Endothelial cell of umbilical vein (primary cell): Measurements from ENCODE around the gene GALNT8.

ENCODE experiments used
- EZH2 ChIP-seq: IDR thresholded peaks from 2 replicates; pipeline ENCODE4 v1.6.1; 2012; ENCODE audit warnings: borderline replicate concordance, low read depth, mild to moderate bottlenecking, moderate library complexity, low read length, inconsistent platforms; ENCODE audit not compliant: severe bottlenecking
- POLR2A ChIP-seq: IDR thresholded peaks from 2 replicates; pipeline ENCODE4 v1.6.1; 2012; ENCODE audit warnings: low read depth, mild to moderate bottlenecking, control low read depth, low read length
- POLR2AphosphoS5 ChIP-seq: IDR thresholded peaks from 2 replicates; pipeline ENCODE4 v1.6.1; 2012; ENCODE audit warnings: low read depth, mild to moderate bottlenecking, control low read depth, low read length, moderate library complexity; ENCODE audit not compliant: insufficient read depth
- TF ChIP-seq, protein P1 (sequence below), 2 donors: IDR thresholded peaks; 1 replicate in 1 of 2; 2 replicates in 1 of 2; pipeline ENCODE4 v1.5.1; 2011; ENCODE audit warnings: low read length in 2 of 2, mild to moderate bottlenecking in 2 of 2, moderate library complexity in 2 of 2, control low read depth in 1 of 2, inconsistent platforms in 1 of 2, low read depth in 1 of 2; ENCODE audit not compliant: insufficient read depth in 1 of 2; ENCODE audit errors: extremely low read depth in 1 of 2
- TF ChIP-seq, protein P2 (sequence below): IDR thresholded peaks from 2 replicates; pipeline ENCODE4 v1.6.1; 2011; ENCODE audit not compliant: insufficient read depth, insufficient read length

GRCh38 chr12:4786795-4787194, 66.6 kb downstream of the GALNT8 start:
- TF ChIP-seq, protein P1, sequence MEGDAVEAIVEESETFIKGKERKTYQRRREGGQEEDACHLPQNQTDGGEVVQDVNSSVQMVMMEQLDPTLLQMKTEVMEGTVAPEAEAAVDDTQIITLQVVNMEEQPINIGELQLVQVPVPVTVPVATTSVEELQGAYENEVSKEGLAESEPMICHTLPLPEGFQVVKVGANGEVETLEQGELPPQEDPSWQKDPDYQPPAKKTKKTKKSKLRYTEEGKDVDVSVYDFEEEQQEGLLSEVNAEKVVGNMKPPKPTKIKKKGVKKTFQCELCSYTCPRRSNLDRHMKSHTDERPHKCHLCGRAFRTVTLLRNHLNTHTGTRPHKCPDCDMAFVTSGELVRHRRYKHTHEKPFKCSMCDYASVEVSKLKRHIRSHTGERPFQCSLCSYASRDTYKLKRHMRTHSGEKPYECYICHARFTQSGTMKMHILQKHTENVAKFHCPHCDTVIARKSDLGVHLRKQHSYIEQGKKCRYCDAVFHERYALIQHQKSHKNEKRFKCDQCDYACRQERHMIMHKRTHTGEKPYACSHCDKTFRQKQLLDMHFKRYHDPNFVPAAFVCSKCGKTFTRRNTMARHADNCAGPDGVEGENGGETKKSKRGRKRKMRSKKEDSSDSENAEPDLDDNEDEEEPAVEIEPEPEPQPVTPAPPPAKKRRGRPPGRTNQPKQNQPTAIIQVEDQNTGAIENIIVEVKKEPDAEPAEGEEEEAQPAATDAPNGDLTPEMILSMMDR (IDR thresholded peaks at IDR 0.05; ENCODE audit: extremely low read depth in 1 of 2, insufficient read depth in 1 of 2, low read depth in 1 of 2, low read length in 2 of 2): no peak
- TF ChIP-seq POLR2A: no peak
- no peak for TF ChIP-seq EZH2
- TF ChIP-seq, protein P2, sequence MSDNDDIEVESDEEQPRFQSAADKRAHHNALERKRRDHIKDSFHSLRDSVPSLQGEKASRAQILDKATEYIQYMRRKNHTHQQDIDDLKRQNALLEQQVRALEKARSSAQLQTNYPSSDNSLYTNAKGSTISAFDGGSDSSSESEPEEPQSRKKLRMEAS: no peak
- no peak for TF ChIP-seq POLR2AphosphoS5
